ES-I3 (cell line): ENCODE data around the gene SSC4D.
"Not testable (repeated sequence)": the region's sequence is repeated elsewhere in the genome, so short reads cannot be mapped to it uniquely, and the experiment has no call there.

Experiments
- H3K36me3 ChIP-seq: 2 replicates; pipeline ENCODE4 v1.6.1; 2013; ENCODE audit warnings: mild to moderate bottlenecking, low read length, control low read depth, moderate library complexity; ENCODE audit not compliant: insufficient read depth
- H3K4me1 ChIP-seq: 2 replicates; pipeline ENCODE4 v1.6.1; 2013; ENCODE audit warnings: mild to moderate bottlenecking, control low read depth, low read length; ENCODE audit not compliant: insufficient read depth
- H3K9ac ChIP-seq: 2 replicates; pipeline ENCODE4 v1.6.1; 2013; ENCODE audit warnings: low read depth, mild to moderate bottlenecking, low read length, moderate library complexity
- H3K9me3 ChIP-seq: 2 replicates; pipeline ENCODE4 v1.6.1; 2013; ENCODE audit warnings: mild to moderate bottlenecking, low read length, moderate library complexity; ENCODE audit not compliant: control insufficient read depth, insufficient read depth

SSC4D gene

DNA sequence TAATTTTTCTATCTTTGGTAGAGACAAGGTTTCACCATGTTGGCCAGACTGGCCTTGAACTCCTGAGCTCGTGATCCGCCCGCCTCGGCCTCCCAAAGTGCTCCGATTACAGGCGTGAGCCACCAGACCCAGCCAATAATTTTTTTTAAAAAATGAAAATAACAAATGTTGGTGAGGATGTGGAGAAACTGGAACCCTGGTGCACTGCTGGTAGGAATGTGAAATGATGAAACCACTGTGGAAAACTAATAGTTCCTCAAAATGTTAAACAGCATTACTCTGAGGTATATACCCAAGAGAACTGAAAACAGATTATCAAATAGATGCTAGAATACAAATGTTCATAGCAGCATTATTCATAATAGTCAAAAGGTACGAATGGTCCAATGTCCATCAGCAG, 27.7 kb downstream of the SSC4D start:
- no peaks in the 10 kb centered on the region for H3K36me3 ChIP-seq
- H3K4me1 ChIP-seq = peaks cover 4% of the 10 kb centered on the region; the same call in 1 of the 2 replicates
- no peak overlapping the region for H3K9ac ChIP-seq
- H3K9me3 ChIP-seq = no peaks in the 10 kb centered on the region

DNA sequence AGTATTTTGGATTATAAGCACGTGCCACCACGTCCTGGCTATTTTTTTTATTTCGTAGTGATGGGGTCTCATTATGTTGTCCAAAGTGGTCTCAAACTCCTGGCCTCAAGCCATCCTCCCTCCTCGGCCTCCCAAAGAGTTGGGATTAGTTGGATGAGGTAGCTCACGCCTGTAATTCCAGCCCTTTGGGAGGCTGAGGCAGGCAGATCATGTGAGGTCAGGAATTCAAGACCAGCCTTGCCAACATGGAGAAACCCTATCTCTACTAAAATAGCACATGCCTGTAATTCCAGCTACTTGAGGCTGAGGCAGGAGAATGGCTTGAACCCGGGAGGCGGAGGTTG, 28.9 kb downstream of the SSC4D start:
- peak overlapping the region; percentile 42; the same call in 1 of the 2 replicates for H3K9ac ChIP-seq
- no peaks in the 10 kb centered on the region for H3K9me3 ChIP-seq
- peaks cover 4% of the 10 kb centered on the region; the same call in 1 of the 2 replicates for H3K4me1 ChIP-seq
- H3K36me3 ChIP-seq = no peaks in the 10 kb centered on the region

DNA sequence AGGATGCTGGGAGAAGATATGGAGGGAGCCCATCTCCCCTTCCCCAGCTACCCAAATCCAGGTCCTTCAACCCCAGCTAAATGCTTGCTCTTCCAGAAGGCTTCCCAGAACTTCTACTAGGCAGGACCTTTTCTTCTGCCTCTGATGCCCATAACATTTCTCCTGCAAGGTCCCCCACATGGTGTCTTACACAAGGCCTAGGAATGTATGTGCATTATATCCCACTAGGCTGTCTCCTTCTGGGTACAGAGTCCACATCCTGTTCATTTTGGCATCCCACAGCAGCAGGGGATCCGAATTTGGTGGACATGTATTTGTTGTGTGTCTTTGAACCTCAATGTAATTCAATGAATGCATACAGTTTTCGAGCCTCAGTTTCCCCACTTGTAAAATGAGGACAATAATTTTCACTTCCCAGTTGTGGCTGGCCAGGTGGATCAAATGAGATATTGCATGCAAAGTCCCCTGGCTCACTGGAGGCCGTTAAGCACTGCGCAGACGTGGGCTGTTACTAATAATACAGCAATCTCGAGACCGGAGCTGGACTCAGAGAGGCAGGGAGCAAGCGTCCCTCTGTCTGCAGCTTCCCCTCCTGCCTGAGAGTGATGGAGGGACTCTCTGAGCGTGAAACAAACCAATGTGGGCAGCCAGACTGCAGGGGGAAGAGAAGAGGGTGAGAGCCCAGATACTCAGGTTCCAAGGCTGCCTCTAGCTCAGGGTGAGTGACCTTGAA, 32.1 kb downstream of the SSC4D start:
- Histone ChIP-seq H3K4me1 (peaks cover 4% of the 10 kb centered on the region; the same call in 1 of the 2 replicates), H3K36me3 (no peaks in the 10 kb centered on the region), H3K9ac (no peak overlapping the region)

DNA sequence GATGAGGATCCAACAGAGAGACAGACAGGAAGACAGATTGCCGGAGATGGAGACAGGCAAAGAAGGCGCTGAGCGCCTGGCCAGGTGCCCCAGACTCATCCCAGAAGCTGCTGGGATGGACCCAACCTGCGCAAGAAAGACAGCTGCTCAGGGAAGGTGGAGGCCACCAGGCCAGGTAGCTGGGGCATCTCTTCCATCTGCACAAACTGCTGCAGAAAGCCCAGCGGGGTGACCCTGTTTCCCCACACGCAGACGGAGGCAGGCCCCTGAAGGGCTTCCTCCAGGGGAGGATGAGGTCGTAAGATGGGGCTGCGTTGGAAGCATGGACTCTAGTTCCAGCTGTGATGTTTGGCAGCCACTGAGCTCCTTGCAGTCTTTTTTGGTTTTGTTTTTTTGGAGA, 34.2 kb downstream of the SSC4D start:
- Histone ChIP-seq H3K36me3 (no peaks in the 10 kb centered on the region), H3K9ac (no peak overlapping the region), H3K9me3 (no peaks in the 10 kb centered on the region), H3K4me1 (no peaks in the 10 kb centered on the region; the same call in 1 of the 2 replicates)

More for the DNA sequence above, 32.1 kb downstream of the SSC4D start:
- no peaks in the 10 kb centered on the region for H3K9me3 ChIP-seq

DNA sequence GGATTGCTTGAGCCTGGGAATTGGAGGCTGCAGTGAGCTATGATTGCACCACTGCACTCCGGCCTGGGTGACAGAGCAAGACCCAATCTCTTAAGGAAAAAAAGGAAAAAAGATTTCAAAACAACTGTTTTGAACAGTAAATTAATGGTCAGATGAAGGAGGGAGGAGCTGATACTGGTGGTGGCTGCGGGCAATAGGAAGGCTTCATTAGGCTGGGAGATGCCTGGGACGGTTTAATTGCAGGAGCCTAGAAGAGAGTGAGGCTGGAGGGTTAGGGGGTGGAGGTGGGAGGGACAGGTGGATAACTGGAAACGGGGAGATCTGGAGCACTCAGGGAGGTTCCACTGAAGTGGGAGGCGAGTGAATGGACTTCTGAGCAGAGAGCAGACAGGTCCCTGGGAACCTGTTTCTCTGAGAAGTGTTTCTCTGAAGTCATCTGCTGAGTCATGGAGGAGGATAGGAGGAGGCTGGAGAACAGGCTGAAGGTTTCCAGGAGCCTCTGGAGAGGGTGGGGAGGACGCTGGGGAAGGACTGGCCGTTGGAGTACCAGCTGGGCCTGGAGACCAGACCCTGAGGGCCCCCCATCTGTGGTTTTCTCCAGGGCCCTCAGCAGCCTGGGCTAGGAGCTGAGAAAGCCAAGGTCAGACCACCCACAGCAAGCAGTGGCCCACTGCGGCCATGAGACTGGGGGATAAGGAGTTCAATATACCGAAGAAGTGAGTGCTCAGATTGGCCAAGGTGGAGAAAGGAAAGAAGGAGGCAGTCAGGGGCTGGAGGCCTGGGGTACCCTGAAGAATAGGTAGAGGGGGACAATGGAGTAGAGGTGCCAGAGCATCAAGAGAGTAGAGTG, 36.3 kb downstream of the SSC4D start:
- Histone ChIP-seq H3K9me3 (no peaks in the 10 kb centered on the region), H3K9ac (no peak overlapping the region), H3K4me1 (peaks cover 7% of the 10 kb centered on the region; the same call in 1 of the 2 replicates), H3K36me3 (no peaks in the 10 kb centered on the region)

DNA sequence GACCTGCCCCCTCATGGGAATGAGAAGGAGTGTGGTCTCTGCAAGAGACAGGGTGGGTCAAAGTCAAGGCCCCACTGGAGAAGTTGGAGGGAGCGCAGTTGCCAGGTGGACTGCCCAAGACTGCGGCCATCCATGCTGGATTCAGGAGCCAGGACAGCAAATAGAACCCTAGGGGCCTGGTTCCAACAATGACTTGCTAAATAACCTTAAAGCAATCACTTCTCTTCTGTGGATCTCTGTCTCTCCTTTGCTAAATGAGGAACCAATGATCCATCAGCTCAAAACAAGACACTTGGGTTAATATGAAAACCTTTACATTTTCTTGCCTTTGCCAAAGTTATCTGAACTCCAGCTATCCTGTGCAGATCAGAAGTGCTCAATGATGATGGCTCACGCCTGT, 38.1 kb downstream of the SSC4D start:
- Histone ChIP-seq H3K9ac (no peak overlapping the region), H3K9me3 (no peaks in the 10 kb centered on the region), H3K4me1 (peaks cover 7% of the 10 kb centered on the region; the same call in 1 of the 2 replicates), H3K36me3 (no peaks in the 10 kb centered on the region)

DNA sequence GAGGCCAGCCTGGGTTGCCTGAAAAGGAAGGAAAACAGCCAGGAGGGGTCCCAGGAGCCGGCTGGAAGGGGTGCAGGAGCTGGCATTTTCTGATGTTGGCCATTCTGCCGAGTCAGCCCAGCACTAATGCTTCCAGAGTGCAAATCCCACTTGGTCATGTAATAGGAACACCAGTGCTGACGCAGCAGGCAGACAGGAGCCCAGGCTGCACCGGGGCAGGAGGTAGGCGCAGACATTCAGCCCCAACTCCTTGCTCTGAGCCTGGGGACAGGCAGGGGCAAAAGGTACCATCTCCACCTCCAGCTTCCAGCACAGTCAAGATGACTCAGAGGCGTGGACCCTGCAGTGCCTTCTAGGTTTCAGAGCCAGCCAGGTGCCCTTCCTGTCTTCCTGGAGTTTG, 40.5 kb downstream of the SSC4D start:
- Histone ChIP-seq H3K9me3 (no peaks in the 10 kb centered on the region), H3K4me1 (peaks cover 15% of the 10 kb centered on the region; the same call in 1 of the 2 replicates), H3K9ac (no peak overlapping the region)

DNA sequence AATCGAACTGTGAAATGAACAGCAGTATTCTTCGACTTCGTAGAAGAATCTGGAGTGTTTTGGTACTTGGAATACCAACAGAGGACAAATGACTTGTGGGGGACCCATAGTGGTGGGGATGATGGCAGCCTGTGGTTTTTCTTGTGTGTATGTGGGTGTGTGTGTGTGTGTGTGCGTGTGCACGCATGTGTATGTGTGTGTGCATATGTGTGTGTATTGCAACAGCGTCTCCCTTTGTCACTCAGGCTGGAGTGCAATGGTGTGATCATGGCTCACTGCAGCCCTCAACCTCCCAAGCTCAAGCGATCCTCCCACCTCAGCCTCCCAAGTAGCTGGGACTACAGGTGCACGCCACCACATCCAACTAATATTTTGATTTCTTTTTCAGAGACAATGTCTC, 41.3 kb downstream of the SSC4D start:
- Histone ChIP-seq H3K9me3 (no peaks in the 10 kb centered on the region), H3K4me1 (peaks cover 17% of the 10 kb centered on the region; the same call in 1 of the 2 replicates), H3K36me3 (no peaks in the 10 kb centered on the region), H3K9ac (no peak overlapping the region)

More for the DNA sequence above, 40.5 kb downstream of the SSC4D start:
- H3K36me3 ChIP-seq = no peaks in the 10 kb centered on the region

DNA sequence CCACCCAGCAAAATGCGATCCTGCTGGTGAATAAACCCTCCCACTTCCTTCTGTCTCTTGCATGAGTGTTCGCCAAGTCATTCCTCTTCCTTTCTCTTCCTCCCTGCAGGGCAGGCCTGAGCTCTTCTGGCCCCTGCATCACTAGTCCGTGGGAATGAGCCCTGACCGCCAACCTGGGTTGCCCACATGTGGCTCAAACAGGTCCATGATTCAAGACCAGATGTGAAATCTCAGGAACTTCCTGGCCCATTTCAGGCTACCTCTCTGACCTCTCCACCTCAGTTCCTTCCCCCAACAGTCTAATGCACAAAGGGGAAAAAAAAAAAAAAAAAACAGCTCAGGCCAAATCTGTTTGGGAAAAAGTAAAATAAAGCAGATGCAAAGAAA, 45.3 kb downstream of the SSC4D start:
- Histone ChIP-seq H3K36me3 (no peaks in the 10 kb centered on the region), H3K9me3 (no peaks in the 10 kb centered on the region), H3K9ac (no peak overlapping the region; the same call in 1 of the 2 replicates), H3K4me1 (peaks cover 19% of the 10 kb centered on the region; the same call in 1 of the 2 replicates)

DNA sequence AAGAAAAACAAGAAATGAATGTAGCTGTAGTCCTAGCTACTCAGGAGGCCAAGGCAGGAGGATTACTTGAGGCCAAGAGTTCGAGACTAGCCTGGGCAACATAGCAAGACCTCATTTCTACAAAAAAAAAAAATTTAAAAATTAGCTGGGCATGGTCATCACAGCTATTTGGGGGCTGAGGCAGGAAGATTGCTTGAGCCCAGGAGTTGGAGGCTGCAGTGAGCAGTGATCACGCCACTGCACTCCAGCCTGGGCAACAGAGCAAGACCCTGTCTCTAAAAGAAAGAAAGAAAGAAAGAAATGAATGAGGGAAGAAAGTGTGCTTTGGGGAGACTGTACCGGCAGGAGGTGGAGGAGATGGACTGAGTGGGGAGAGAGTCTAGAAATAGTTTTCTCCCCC, 45.7 kb downstream of the SSC4D start:
- peaks cover 14% of the 10 kb centered on the region; the same call in 1 of the 2 replicates for H3K4me1 ChIP-seq
- H3K36me3 ChIP-seq, H3K9ac ChIP-seq, H3K9me3 ChIP-seq: not testable (repeated sequence)

DNA sequence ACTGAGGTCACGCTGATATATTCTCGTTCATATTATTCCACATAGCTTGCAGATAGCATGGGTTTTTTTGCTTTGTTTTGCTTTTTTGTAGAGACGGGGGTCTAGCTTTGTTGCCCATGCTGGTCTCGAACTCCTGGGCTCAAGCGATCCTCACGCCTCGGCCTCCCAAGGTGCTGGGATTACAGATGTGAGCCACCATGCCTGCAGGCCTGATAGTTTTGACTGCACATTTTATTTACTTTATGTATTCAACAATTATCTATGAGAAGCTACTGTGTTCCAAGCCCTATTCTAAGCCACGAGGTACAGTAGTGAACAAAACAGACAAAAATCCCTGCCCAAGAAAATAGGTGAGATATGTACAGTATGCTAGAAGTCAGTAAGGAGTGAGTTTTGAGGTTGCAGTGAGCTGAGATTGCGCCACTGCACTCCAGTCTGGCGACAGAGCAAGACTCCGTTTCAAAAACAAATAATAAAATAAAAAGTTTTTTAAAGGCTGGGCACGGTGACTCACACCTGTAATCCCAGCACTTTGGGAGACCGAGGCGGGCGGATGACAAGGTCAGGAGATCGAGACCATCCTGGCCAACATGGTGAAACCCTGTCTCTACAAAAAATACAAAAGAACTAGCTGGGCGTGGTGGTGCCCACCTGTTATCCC, 49.4 kb downstream of the SSC4D start:
- Histone ChIP-seq H3K36me3 (peaks cover 10% of the 10 kb centered on the region), H3K4me1 (peaks cover 20% of the 10 kb centered on the region)

DNA sequence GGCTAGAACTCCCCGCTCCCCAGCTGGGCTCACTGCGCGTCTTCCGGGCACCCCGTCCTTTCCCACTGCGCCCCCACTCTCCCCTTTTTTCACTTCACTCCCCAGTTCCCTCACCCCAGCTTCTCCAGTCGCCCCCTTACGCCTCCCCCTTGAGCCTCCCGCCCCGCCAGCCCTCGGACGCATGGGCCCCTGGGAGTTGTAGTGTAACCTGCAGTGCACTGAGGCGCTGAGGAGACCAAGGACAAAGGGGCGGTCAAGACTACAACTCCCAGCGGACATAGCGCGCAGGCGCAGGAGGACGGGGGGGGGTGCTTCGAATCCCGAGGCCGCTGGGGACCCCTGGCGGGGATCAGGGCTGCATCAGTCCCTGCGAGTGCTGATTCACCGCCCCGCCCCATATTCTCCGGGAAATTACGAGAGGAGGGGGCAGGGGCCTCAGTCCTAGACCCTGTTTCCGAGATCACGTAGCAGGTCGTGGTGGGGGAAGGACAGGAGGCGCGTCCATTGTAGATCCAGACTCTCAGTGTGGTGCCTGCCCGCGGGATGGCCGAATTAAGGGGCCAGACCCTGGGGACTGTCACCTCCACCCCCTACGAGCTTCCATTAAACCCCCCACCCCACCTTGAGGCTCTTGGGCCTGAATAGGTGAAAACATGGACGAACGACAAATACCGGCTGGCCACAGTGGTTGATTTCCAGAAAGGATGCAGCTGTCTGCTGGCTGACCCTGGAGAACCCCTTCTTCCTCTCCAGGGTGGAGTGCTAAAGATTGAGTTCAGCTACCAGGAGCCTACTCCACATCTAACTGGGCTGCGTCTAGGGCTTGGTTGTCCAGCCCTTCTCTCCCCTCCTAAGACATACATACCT, 50.2 kb downstream of the SSC4D start:
- H3K36me3 ChIP-seq = peaks cover 17% of the 10 kb centered on the region
- H3K9me3 ChIP-seq = no peaks in the 10 kb centered on the region
- H3K4me1 ChIP-seq = peaks cover 26% of the 10 kb centered on the region
- H3K9ac ChIP-seq = peak overlapping the region; percentile 98

More for the DNA sequence above, 49.4 kb downstream of the SSC4D start:
- Histone ChIP-seq H3K9me3 (no peaks in the 10 kb centered on the region), H3K9ac (peak overlapping the region; percentile 98)

DNA sequence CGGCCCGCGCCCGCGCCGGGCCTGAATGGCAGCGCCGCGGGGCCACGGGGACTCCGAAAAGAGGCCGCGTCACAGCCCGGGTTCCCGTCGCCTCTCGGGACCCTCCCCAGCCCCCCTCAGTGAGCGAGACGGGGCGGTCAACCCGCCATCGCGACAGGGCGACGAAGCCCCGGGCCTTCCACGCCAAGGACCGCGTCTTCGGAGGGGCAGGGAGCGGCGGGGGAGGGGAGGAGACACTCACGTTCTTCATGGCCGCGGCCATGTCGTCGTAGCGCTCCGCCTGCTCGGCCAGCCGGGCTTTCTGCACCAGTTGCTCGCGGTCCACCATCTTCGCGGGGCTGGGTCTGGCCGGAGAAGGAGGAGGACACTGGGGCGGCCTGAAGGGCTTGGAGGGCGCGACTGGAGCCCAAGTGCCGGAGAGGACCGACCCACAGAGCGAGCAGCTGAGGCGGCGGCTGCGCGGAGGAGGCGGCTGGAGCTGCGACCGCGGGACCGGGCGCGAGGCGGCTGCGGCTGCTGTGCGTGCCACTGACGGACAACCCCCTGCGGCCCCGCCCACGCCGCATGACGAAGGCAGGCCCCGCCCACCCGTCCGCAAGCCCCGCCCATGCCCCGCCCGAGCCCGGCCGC, 50.9 kb downstream of the SSC4D start, which contains the start of gene YWHAG:
YWHAG (minus strand) TSS at position 511 of the 630 bp plus-strand sequence; CDS start at position 328, 183 bp downstream.
- Histone ChIP-seq H3K4me1 (peaks cover 20% of the 10 kb centered on the region), H3K9ac (peak within 1 kb of the TSS; percentile 98), H3K9me3 (no peaks in the 10 kb centered on the region), H3K36me3 (peaks cover 17% of the 10 kb centered on the region)
